H1 (cell line): ENCODE results near the gene CUL1. TPM values are rescaled to one million over a fixed set of nuclear protein-coding genes. Genes with fewer than 3 reads are reported as not detected.

ENCODE experiments used
- CHD7 ChIP-seq: fragments of 300-600 bp; sonication (generic); IDR thresholded peaks from 2 replicates; pipeline ENCODE4 v1.7.1; 2012; ENCODE audit warnings: low read length, moderate library complexity, mild to moderate bottlenecking, inconsistent platforms; ENCODE audit not compliant: insufficient replicate concordance
- EP300 ChIP-seq, 2 experiments: IDR thresholded peaks; 1 replicate in 1 of 2; 2 replicates in 1 of 2; pipeline ENCODE4 v1.6.1; 2011 to 2012; ENCODE audit warnings: low read depth in 2 of 2, low read length in 2 of 2, mild to moderate bottlenecking in 2 of 2, borderline replicate concordance in 1 of 2, inconsistent platforms in 1 of 2, moderate library complexity in 1 of 2
- GABPA ChIP-seq: IDR thresholded peaks from 2 replicates; pipeline ENCODE4 v1.6.1; 2011; ENCODE audit warnings: mild to moderate bottlenecking, low read length, moderate library complexity, borderline replicate concordance; ENCODE audit not compliant: insufficient read depth
- HDAC2 ChIP-seq, 2 experiments: fragments of 300-600 bp in 1 of 2; sonication (generic) in 1 of 2; IDR thresholded peaks; 2 replicates each; pipeline ENCODE4 v1.6.1; 2011 to 2012; ENCODE audit warnings: low read depth in 2 of 2, low read length in 2 of 2, mild to moderate bottlenecking in 2 of 2, moderate library complexity in 2 of 2, borderline replicate concordance in 1 of 2, inconsistent platforms in 1 of 2
- MAX ChIP-seq: IDR thresholded peaks from 2 replicates; pipeline ENCODE4 v1.6.1; 2012; ENCODE audit warnings: inconsistent platforms
- SAP30 ChIP-seq: fragments of 300-600 bp; sonication (generic); IDR thresholded peaks from 2 replicates; pipeline ENCODE4 v1.7.1; 2012; ENCODE audit warnings: low read length, moderate library complexity, mild to moderate bottlenecking, inconsistent platforms; ENCODE audit not compliant: insufficient read depth, insufficient replicate concordance
- USF2 ChIP-seq: IDR thresholded peaks from 2 replicates; pipeline ENCODE4 v1.6.1; 2011; ENCODE audit warnings: low read length, improper control_type of control experiment
- polyA plus RNA-seq, 7 experiments: library from polyadenylated mRNA; depleted of rRNA in 3 of 7; stranded (reverse) in 5 of 7; unstranded in 2 of 7; fragments of >200 nt in 5 of 7; fragments of 200-250 nt in 2 of 7; gene quantifications; 1 replicate in 5 of 7; 2 replicates in 1 of 7; 4 replicates in 1 of 7; pipeline versions ENCODE4 v1.2.1 to v1.2.3, GENCODE V29; 2011 to 2013; ENCODE audit warnings: missing spikeins in 2 of 7, mixed read lengths in 2 of 7
- total RNA-seq: library from RNA; stranded (reverse); fragmentation: NEBNext Ultra II Directional; extraction: Animal tissue kit (Norgen Biotek cat#: 25700); gene quantifications from 2 replicates; pipeline ENCODE4 v1.2.1, GENCODE V29; 2021

CUL1 gene
- total and polyA plus RNA-seq, 2 of the 8 experiments (the other 6 are each of a cell fraction or from before 2014, with no cell fraction given): 33.0 to 77.3 TPM

GRCh38 chr7:148729984-148730733 is 31.5 kb downstream of the CUL1 start (continued):
- TF ChIP-seq CHD7 (no peak), GABPA (no peak), HDAC2 (IDR thresholded peaks at IDR 0.05; ENCODE audit: borderline replicate concordance in 1 of 2, low read depth in 2 of 2, low read length in 2 of 2) (no peak), USF2 (no peak), MAX (no peak), SAP30 (no peak), EP300 (IDR thresholded peaks at IDR 0.05; ENCODE audit: borderline replicate concordance in 1 of 2, low read depth in 2 of 2, low read length in 2 of 2) (no peak)
